Sigmoid colon (tissue), 7 donors: Measurements from ENCODE around the gene CACNB3. TPM values are rescaled to one million over a fixed set of nuclear protein-coding genes. Genes with fewer than 3 reads are reported as not detected.
"Not testable (repeated sequence)": the region's sequence is repeated elsewhere in the genome, so short reads cannot be mapped to it uniquely, and the experiment has no call there.

Experiments
- DNase-seq: peaks from one replicate; pipeline ENCODE4 v3.0.0-alpha.2; 2019
- H3K27ac ChIP-seq, 4 donors: fragments of 200-600 bp; sonication (generic); one replicate each; pipeline ENCODE4 v1.5.1; 2016 to 2019; ENCODE audit warnings: mild to moderate bottlenecking in 1 of 4
- H3K27me3 ChIP-seq, 3 donors: fragments of 200-600 bp; sonication (generic); one replicate each; pipeline ENCODE4 v1.5.1; 2019; ENCODE audit warnings: mild to moderate bottlenecking in 1 of 3
- H3K36me3 ChIP-seq, 4 donors: fragments of 200-600 bp; sonication (generic); one replicate each; pipeline ENCODE4 v1.5.1; 2016 to 2019
- H3K4me1 ChIP-seq, 4 donors: fragments of 200-600 bp; sonication (generic); one replicate each; pipeline ENCODE4 v1.5.1; 2017 to 2019
- H3K4me3 ChIP-seq, 4 donors: fragments of 200-600 bp; sonication (generic); one replicate each; pipeline ENCODE4 v1.5.1; 2017 to 2019; ENCODE audit warnings: mild to moderate bottlenecking in 2 of 4, moderate library complexity in 1 of 4
- H3K9me3 ChIP-seq, 4 donors: fragments of 200-600 bp in 3 of 4; sonication (generic) in 3 of 4; one replicate each; pipeline versions ENCODE4 v1.5.1 to v1.6.1; 2013 to 2019
- CTCF ChIP-seq, 4 experiments: fragments of 450-650 bp in 3 of 4; fragments of 200-600 bp in 1 of 4; IDR thresholded peaks; one replicate each; pipeline ENCODE4 v1.5.1; 2016 to 2019; ENCODE audit warnings: antibody characterized with exemption in 4 of 4, mild to moderate bottlenecking in 3 of 4, moderate library complexity in 2 of 4
- EP300 ChIP-seq, 4 donors: sonication (generic); formaldehyde crosslinking; IDR thresholded peaks; one replicate each; pipeline ENCODE4 v1.6.1; 2017; ENCODE audit warnings: antibody characterized with exemption in 4 of 4
- POLR2A ChIP-seq, 2 donors: fragments of 450-650 bp; IDR thresholded peaks; one replicate each; pipeline ENCODE4 v1.6.1; 2016; ENCODE audit warnings: antibody characterized with exemption in 2 of 2, mild to moderate bottlenecking in 2 of 2, moderate library complexity in 2 of 2
- POLR2AphosphoS5 ChIP-seq, 4 donors: sonication (generic); formaldehyde crosslinking; IDR thresholded peaks; one replicate each; pipeline ENCODE4 v1.6.1; 2017; ENCODE audit warnings: antibody characterized with exemption in 4 of 4
- WGBS, 2 donors: extraction: QIAGEN DNeasy Blood & Tissue Kit; methylation state at CpG; one replicate each; pipeline ENCODE4 v1.1.7; 2013; 5-methylcytosine and 5-hydroxymethylcytosine counted together
- intact Hi-C: fragments of 100-400 bp; cut with DNase I; formaldehyde crosslinking; loops from one replicate; pipeline ENCODE4 v1.15.1; 2023
- polyA plus RNA-seq, 3 donors: library from polyadenylated mRNA; stranded (reverse); fragments of 200-250 nt; gene quantifications; one replicate each; pipeline ENCODE4 v1.2.3, GENCODE V29; 2013
- total RNA-seq, 4 donors: library from RNA; depleted of rRNA; stranded (reverse); fragments of >200 nt; gene quantifications; one replicate each; pipeline ENCODE4 v1.1.0, GENCODE V29; 2016
- donor health status: healthy with polysubstance abuse.
- donor health status: Bipolar disorder and iron deficiency.
- donor health status: healthy.

The CACNB3 gene
- total and polyA plus RNA-seq, 7 donors = 10.7 to 32.1 (median 21.0) TPM

GRCh38 chr12:48859607-48860006 lies 41.3 kb downstream of the CACNB3 start:
- H3K4me3 ChIP-seq = no peak overlapping the region
- no peak overlapping the region for H3K27ac ChIP-seq
- intact Hi-C loops = no loop called here
- TF ChIP-seq CTCF (IDR thresholded peaks at IDR 0.05) (no peak), POLR2AphosphoS5 (IDR thresholded peaks at IDR 0.05) (no peak), EP300 (IDR thresholded peaks at IDR 0.05) (no peak), POLR2A (IDR thresholded peaks at IDR 0.05) (no peak)
- H3K27me3 ChIP-seq = peaks cover 0 to 25% (median 0%) of the 10 kb centered on the region in 3 donors
- WGBS, 2 donors = 94 to 95% methylated on average over 5 of the region's 5 CpGs
- no peaks in the 10 kb centered on the region for H3K4me1 ChIP-seq
- no peaks in the 10 kb centered on the region for H3K36me3 ChIP-seq
- H3K9me3 ChIP-seq = no peaks in the 10 kb centered on the region
- DNase-seq = no peak

GRCh38 chr12:48860236-48860635 lies 41.9 kb downstream of the CACNB3 start:
- 92 to 95% methylated on average over 5 of the region's 5 CpGs for WGBS, 2 donors
- H3K27me3 ChIP-seq = peaks cover 0 to 31% (median 0%) of the 10 kb centered on the region in 3 donors
- H3K27ac ChIP-seq, H3K4me1 ChIP-seq, DNase-seq, H3K4me3 ChIP-seq, H3K36me3 ChIP-seq, H3K9me3 ChIP-seq, intact Hi-C loops: not testable (repeated sequence)

GRCh38 chr12:48861111-48861510 lies 42.8 kb downstream of the CACNB3 start:
- H3K27me3 ChIP-seq = peaks cover 0 to 32% (median 0%) of the 10 kb centered on the region in 3 donors
- TF ChIP-seq POLR2AphosphoS5 (IDR thresholded peaks at IDR 0.05) (no peak), EP300 (IDR thresholded peaks at IDR 0.05) (no peak), CTCF (IDR thresholded peaks at IDR 0.05) (no peak), POLR2A (IDR thresholded peaks at IDR 0.05) (no peak)
- H3K27ac ChIP-seq = no peak overlapping the region
- peaks cover 0 to 9% (median 6%) of the 10 kb centered on the region in 4 donors for H3K4me1 ChIP-seq
- DNase-seq = no peak
- no peaks in the 10 kb centered on the region for H3K36me3 ChIP-seq
- H3K9me3 ChIP-seq = no peaks in the 10 kb centered on the region
- intact Hi-C loops = no loop called here
- H3K4me3 ChIP-seq = no peak overlapping the region
- WGBS, 2 donors = 49 to 50% methylated on average over 2 of the region's 2 CpGs

GRCh38 chr12:48862760-48863159 lies 44.5 kb downstream of the CACNB3 start:
- Histone ChIP-seq H3K27me3 (peaks cover 0 to 32% (median 0%) of the 10 kb centered on the region in 3 donors), H3K27ac (no peak overlapping the region), H3K36me3 (no peaks in the 10 kb centered on the region), H3K4me3 (no peak overlapping the region), H3K4me1 (peaks cover 0 to 9% (median 6%) of the 10 kb centered on the region in 4 donors), H3K9me3 (no peaks in the 10 kb centered on the region)
- DNase-seq = no peak
- WGBS, 2 donors = 89% methylated on average over 5 of the region's 5 CpGs
- intact Hi-C loops = no loop called here
- TF ChIP-seq POLR2AphosphoS5 (IDR thresholded peaks at IDR 0.05) (no peak), POLR2A (IDR thresholded peaks at IDR 0.05) (no peak), CTCF (IDR thresholded peaks at IDR 0.05) (no peak), EP300 (IDR thresholded peaks at IDR 0.05) (no peak)

- DNase-seq = no peak
- Histone ChIP-seq H3K9me3 (no peaks in the 10 kb centered on the region), H3K27me3 (peaks cover 0 to 32% (median 0%) of the 10 kb centered on the region in 3 donors), H3K36me3 (no peaks in the 10 kb centered on the region), H3K4me3 (no peak overlapping the region), H3K4me1 (peaks cover 0 to 9% (median 6%) of the 10 kb centered on the region in 4 donors), H3K27ac (no peak overlapping the region)
- intact Hi-C loops = no loop called here
- no peak for TF ChIP-seq POLR2A (IDR thresholded peaks at IDR 0.05)
- TF ChIP-seq CTCF (IDR thresholded peaks at IDR 0.05) = no peak
- no peak for TF ChIP-seq EP300 (IDR thresholded peaks at IDR 0.05)
- TF ChIP-seq POLR2AphosphoS5 (IDR thresholded peaks at IDR 0.05) = no peak
- 81 to 87% methylated on average over 4 of the region's 4 CpGs for WGBS, 2 donors
Observed at GRCh38 chr12:48863291-48863690, 45.0 kb downstream of the CACNB3 start.
